ENCODE data around the gene CRAT.

DNA sequence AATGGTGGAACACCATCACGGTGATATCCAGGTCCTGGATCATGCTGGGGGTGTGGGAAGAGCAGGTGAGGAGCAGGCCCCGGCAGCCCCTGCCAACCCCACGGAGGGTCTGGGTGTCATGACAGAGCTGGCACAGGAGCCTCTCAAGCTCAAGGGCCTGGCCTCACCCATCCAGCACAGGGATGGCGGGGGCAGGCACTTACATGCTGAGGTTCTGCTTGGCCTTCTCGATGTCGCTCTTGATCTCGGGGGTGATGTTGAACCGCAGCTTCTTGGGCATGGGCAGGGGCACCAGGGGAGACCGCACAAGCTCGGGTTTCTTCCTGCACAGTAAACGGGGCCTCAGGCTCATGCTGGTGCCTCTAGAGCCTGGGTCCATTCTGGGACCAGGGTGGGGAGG, 12.3 kb downstream of the CRAT start:
- TF ChIP-seq EZH2 (IDR thresholded peaks at IDR 0.05; ENCODE audit: low read length, unreplicated experiment) (no peak), EZH2phosphoT487 (IDR thresholded peaks at IDR 0.05; ENCODE audit: borderline replicate concordance, low read length) (no peak)
- TF ChIP-seq, protein P1, sequence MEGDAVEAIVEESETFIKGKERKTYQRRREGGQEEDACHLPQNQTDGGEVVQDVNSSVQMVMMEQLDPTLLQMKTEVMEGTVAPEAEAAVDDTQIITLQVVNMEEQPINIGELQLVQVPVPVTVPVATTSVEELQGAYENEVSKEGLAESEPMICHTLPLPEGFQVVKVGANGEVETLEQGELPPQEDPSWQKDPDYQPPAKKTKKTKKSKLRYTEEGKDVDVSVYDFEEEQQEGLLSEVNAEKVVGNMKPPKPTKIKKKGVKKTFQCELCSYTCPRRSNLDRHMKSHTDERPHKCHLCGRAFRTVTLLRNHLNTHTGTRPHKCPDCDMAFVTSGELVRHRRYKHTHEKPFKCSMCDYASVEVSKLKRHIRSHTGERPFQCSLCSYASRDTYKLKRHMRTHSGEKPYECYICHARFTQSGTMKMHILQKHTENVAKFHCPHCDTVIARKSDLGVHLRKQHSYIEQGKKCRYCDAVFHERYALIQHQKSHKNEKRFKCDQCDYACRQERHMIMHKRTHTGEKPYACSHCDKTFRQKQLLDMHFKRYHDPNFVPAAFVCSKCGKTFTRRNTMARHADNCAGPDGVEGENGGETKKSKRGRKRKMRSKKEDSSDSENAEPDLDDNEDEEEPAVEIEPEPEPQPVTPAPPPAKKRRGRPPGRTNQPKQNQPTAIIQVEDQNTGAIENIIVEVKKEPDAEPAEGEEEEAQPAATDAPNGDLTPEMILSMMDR (conservative IDR thresholded peaks at IDR 0.05; ENCODE audit: low read depth, low read length) = no peak
